HepG2 (cell line): Measurements from ENCODE around the gene TBXAS1. TPM values are rescaled to one million over a fixed set of nuclear protein-coding genes. Genes with fewer than 3 reads are reported as not detected.
A peak's percentile ranks its signal among the peaks of the same experiment; 100 is the strongest.

Source experiments
- ATAC-seq: fragments of 200-7000 bp; cut with Tn5 transposase; 3 replicates; pipeline ENCODE4 v1.9.1; 2020; ENCODE audit warnings: mild to moderate bottlenecking, moderate library complexity
- BruUV-seq: library from RNA; stranded (reverse); fragments of 400-500 nt; replicated peaks from 2 replicates; lab custom pipeline; 2021; lab: Mats Ljungman, UMichigan
- CTCF ChIA-PET: fragments of 300-600 bp; formaldehyde crosslinking; extraction: SDS; loops from one replicate; lab custom pipeline; 2021; ENCODE audit warnings: low total read pairs, inconsistent platforms, low intra/inter-chr PET ratio; lab: Yijun Ruan, JAX
- POLR2A ChIA-PET: fragments of 350-600 bp; sonication (Branson Sonifier 250); formaldehyde crosslinking; loops from one replicate; lab custom pipeline; 2020; ENCODE audit warnings: antibody characterized with exemption, inconsistent platforms; lab: Yijun Ruan, JAX
- DNase-seq: peaks from one replicate; pipeline ENCODE4 v3.0.0-alpha.2; 2015; ENCODE audit warnings: low spot score
- FAIRE-seq: peaks from 3 replicates; lab custom pipeline; 2011; peaks lifted over from hg19 to GRCh38; lab: Jason Lieb, UNC
- H2AFZ ChIP-seq: one replicate; pipeline ENCODE4 v1.6.1; 2011; ENCODE audit warnings: low read length, inconsistent platforms
- H3K27ac ChIP-seq: fragments of 300-600 bp; 3 replicates; pipeline ENCODE4 v1.8.0; 2011; ENCODE audit warnings: mixed run types, mild to moderate bottlenecking, mixed read lengths, low read length, inconsistent platforms; ENCODE audit not compliant: insufficient read depth; ENCODE audit errors: extremely low read length
- H3K27me3 ChIP-seq, 2 experiments: fragments of 200-600 bp in 1 of 2; 2 replicates in 1 of 2; 3 replicates in 1 of 2; pipeline versions ENCODE4 v1.6.0 to v1.8.0; 2011; ENCODE audit warnings: low read length in 2 of 2, mild to moderate bottlenecking in 2 of 2, moderate library complexity in 2 of 2, inconsistent platforms in 1 of 2; ENCODE audit not compliant: insufficient read depth in 2 of 2, control insufficient read depth in 1 of 2
- H3K36me3 ChIP-seq, 2 experiments: fragments of 200-600 bp in 1 of 2; replicated peaks in 1 of 2; 2 replicates in 1 of 2; 3 replicates in 1 of 2; pipeline versions ENCODE4 v1.5.1 to v1.8.0; 2011; ENCODE audit warnings: low read length in 2 of 2, inconsistent platforms in 1 of 2; ENCODE audit not compliant: insufficient read depth in 2 of 2, control insufficient read depth in 1 of 2
- H3K4me1 ChIP-seq: 2 replicates; pipeline ENCODE4 v1.5.1; 2012; ENCODE audit warnings: low read length, inconsistent platforms; ENCODE audit not compliant: insufficient read depth
- H3K4me2 ChIP-seq: 2 replicates; pipeline ENCODE4 v1.6.0; 2011; ENCODE audit warnings: low read depth, low read length, inconsistent platforms
- H3K4me3 ChIP-seq, 3 experiments: fragments of 200-600 bp in 1 of 3; sonication (generic), shearing (Covaris generic) in 1 of 3; replicated peaks in 1 of 3; 2 replicates each; pipeline ENCODE4 v1.5.1; 2011 to 2016; ENCODE audit warnings: low read length in 3 of 3, inconsistent platforms in 2 of 3, low read depth in 2 of 3, mild to moderate bottlenecking in 2 of 3, control low read depth in 1 of 3, mixed read lengths in 1 of 3; ENCODE audit not compliant: insufficient read depth in 1 of 3
- H3K79me2 ChIP-seq: one replicate; pipeline ENCODE4 v1.6.1; 2011; ENCODE audit warnings: low read length, inconsistent platforms; ENCODE audit not compliant: insufficient read depth
- H3K9ac ChIP-seq: 2 replicates; pipeline ENCODE4 v1.6.0; 2011; ENCODE audit warnings: mild to moderate bottlenecking, low read depth, low read length, inconsistent platforms; ENCODE audit not compliant: insufficient read depth
- H3K9me3 ChIP-seq: 2 replicates; pipeline ENCODE4 v1.5.1; 2012; ENCODE audit warnings: mild to moderate bottlenecking, low read length
- H4K20me1 ChIP-seq: 2 replicates; pipeline ENCODE4 v1.6.0; 2011; ENCODE audit warnings: inconsistent platforms, mild to moderate bottlenecking, low read length, moderate library complexity; ENCODE audit not compliant: insufficient read depth
- CEBPB ChIP-seq: IDR thresholded peaks from 2 replicates; pipeline ENCODE4 v1.6.1; 2011; ENCODE audit warnings: low read depth, low read length, improper control_type of control experiment, borderline replicate concordance
- TBX2 ChIP-seq: sonication (generic); formaldehyde crosslinking; IDR thresholded peaks from 2 replicates; pipeline ENCODE4 v1.5.0; 2020; ENCODE audit warnings: missing genetic modification reagents, mild to moderate bottlenecking, borderline replicate concordance
- ZMYM3 ChIP-seq: sonication (generic); formaldehyde crosslinking; IDR thresholded peaks from 2 replicates; pipeline ENCODE4 v1.5.1; 2020; ENCODE audit warnings: mild to moderate bottlenecking, missing genetic modification reagents
- ZNF282 ChIP-seq: fragments of 450-650 bp; IDR thresholded peaks from 2 replicates; pipeline ENCODE4 v1.6.1; 2018; ENCODE audit not compliant: partially characterized antibody
- WGBS: methylation state at CpG from one replicate; pipeline ENCODE4 v1.1.6; 2017; ENCODE audit warnings: low lambda C conversion rate; 5-methylcytosine and 5-hydroxymethylcytosine counted together
- in situ Hi-C: cut with HindIII; loops from 2 replicates; pipeline ENCODE4 v1.10.0; 2017; ENCODE audit warnings: low pct_unique_long_range_greater_than_20kb; ENCODE audit not compliant: extremely low pct_ligation_motif_present
- intact Hi-C: fragments of 100-400 bp; cut with micrococcal nuclease; formaldehyde crosslinking; loops from one replicate; pipeline ENCODE4 v1.10.0; 2022; ENCODE audit not compliant: unreplicated experiment
- polyA plus RNA-seq, 8 experiments: library from polyadenylated mRNA; depleted of rRNA in 3 of 8; stranded (reverse) in 7 of 8; unstranded in 1 of 8; fragments of >200 nt; fragmentation: Illumina TruSeq in 4 of 8; extraction: Trizol in 4 of 8; gene quantifications; 2 replicates each; pipeline versions ENCODE4 v1.2.1 to v1.2.3, GENCODE V29; 2011 to 2016; ENCODE audit warnings: low read depth in 4 of 8, missing spikeins in 1 of 8, mixed read lengths in 1 of 8; ENCODE audit not compliant: insufficient read depth in 1 of 8
- total RNA-seq, 5 experiments: library from RNA; depleted of rRNA; stranded (reverse); fragments of >200 nt; fragmentation: Illumina TruSeq; extraction: Trizol; gene quantifications; 2 replicates each; pipeline ENCODE4 v1.2.3, GENCODE V29; 2016; ENCODE audit warnings: low read depth in 1 of 5

TBXAS1 gene
- total and polyA plus RNA-seq, 2 of the 13 experiments (the other 11 are each of a cell fraction or from before 2014, with no cell fraction given), result 4.0 to 4.9 TPM

- H3K4me2 ChIP-seq, result no peak overlapping the region
- no peaks in the 10 kb centered on the region for H3K79me2 ChIP-seq
- no peak overlapping the region for H2AFZ ChIP-seq
- no peak overlapping the region for H3K4me3 ChIP-seq
- H3K27ac ChIP-seq, result no peak overlapping the region
- no peaks in the 10 kb centered on the region for H4K20me1 ChIP-seq
- CTCF ChIA-PET, result no interaction called here
- WGBS, result 52% methylated on average over 3 of the region's 3 CpGs
- peaks cover 6% of the 10 kb centered on the region for H3K9me3 ChIP-seq
- DNase-seq (no peak), FAIRE-seq (no peak), ATAC-seq (no peak)
- H3K4me1 ChIP-seq, result peaks cover 63% of the 10 kb centered on the region
- POLR2A ChIA-PET, result no interaction called here
- intact Hi-C loops (no loop called here), in situ Hi-C loops (no loop called here)
- no TSS peak for BruUV-seq
- H3K27me3 ChIP-seq, result no peaks in the 10 kb centered on the region
- H3K9ac ChIP-seq, result no peak overlapping the region
- no peaks in the 10 kb centered on the region for H3K36me3 ChIP-seq
- TF ChIP-seq CEBPB, result 0 out of 2 replicates have a peak, but pooled peaks have one; percentile 2
- no peak for TF ChIP-seq ZNF282
Observed at GRCh38 chr7:139850906-139851305, 21.8 kb downstream of the TBXAS1 start.

GRCh38 chr7:139851770-139852481, 22.9 kb downstream of the TBXAS1 start:
- BruUV-seq, result no TSS peak
- Histone ChIP-seq H3K27me3 (no peaks in the 10 kb centered on the region), H4K20me1 (no peaks in the 10 kb centered on the region), H3K9ac (0 out of 2 replicates have a peak overlapping the region, but pooled peaks have one; percentile 20), H3K79me2 (no peaks in the 10 kb centered on the region), H3K9me3 (peaks cover 6% of the 10 kb centered on the region), H3K4me2 (peak overlapping the region; percentile 61), H3K27ac (peak overlapping the region; percentile 56), H3K4me1 (peaks cover 53% of the 10 kb centered on the region), H2AFZ (no peak overlapping the region), H3K36me3 (no peaks in the 10 kb centered on the region), H3K4me3 (0 out of 6 replicates have a peak overlapping the region, but pooled peaks of 1 of the 3 experiments have one; percentile 8)
- 0 out of 2 replicates have a peak, but pooled peaks have one; percentile 19 for TF ChIP-seq TBX2
- TF ChIP-seq ZMYM3, result no peak
- in situ Hi-C loops (no loop called here), intact Hi-C loops (no loop called here)
- WGBS, result 14% methylated on average over 4 of the region's 4 CpGs
- no peak for DNase-seq
- ChIA-PET POLR2A (no interaction called here), CTCF (no interaction called here)
- peak; percentile 71 for ATAC-seq
- FAIRE-seq, result no peak
